GM23338 (cell line): ENCODE data around the gene GCC1.

Source experiments
- CTCF ChIP-seq, 2 experiments: fragments of 200-600 bp in 1 of 2; sonication (generic) in 1 of 2; conservative IDR thresholded peaks; 2 replicates each; pipeline versions ENCODE4 v1.5.1 to v1.6.1; 2016 to 2017; ENCODE audit warnings: antibody characterized with exemption in 2 of 2, low read depth in 2 of 2, mild to moderate bottlenecking in 2 of 2, moderate library complexity in 1 of 2
- EZH2 ChIP-seq: fragments of 200-600 bp; sonication (generic); IDR thresholded peaks from one replicate; pipeline ENCODE4 v1.8.0; 2017; ENCODE audit warnings: antibody characterized with exemption, mild to moderate bottlenecking, low read depth; ENCODE audit not compliant: unreplicated experiment

- no peak for TF ChIP-seq CTCF (conservative IDR thresholded peaks at IDR 0.05; ENCODE audit: low read depth in 2 of 2)
- no peak for TF ChIP-seq EZH2
These were observed 3.0 kb downstream of the GCC1 start for GRCh38 chr7:127582361-127582760.
